D341Med (cell line): ENCODE measurements around the gene SRP54.
"Not testable (repeated sequence)": the region's sequence is repeated elsewhere in the genome, so short reads cannot be mapped to it uniquely, and the experiment has no call there.

Source experiments
- DNase-seq: peaks from one replicate; pipeline ENCODE4 v3.0.0; 2012; ENCODE audit warnings: low spot score

The SRP54 gene

DNA sequence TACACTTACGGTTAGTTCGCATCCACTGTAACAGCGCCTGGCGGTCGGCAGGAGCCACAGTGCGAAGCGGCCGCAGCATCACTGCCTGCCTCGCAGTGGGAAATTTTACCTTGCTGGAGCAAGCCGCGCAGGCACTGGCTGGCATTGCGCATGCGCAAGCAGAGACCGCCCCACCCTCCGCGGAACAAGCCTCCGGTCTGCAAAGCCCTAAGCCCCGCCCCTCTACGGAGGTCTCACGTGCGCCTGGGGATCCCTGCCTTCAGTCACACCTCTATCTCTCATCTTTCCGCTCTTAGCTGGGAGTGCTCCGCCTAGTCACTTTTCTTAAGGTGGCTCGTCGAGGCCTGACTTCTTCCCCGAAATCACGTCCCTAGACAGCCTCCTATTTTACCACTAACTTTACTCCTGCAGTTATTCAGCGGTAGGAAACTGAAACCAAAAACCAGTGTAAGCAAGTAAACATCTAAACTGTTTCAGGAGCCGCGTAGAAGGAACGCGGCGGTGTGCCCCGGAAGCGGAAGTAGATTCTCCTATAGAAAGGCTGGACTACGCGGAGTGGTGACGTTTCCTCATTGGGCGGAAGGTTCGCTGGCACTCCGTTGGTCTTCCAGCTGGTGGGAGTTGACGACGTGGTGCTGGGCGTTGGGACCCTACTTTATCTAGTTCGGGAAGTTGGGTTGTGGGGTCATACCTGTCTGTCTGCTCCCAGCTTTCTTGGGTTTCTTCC, at the start of gene SRP54:
Gene SRP54, plus strand, starts transcription at position 572 of the 727 bp plus-strand sequence. CDS start 13,718 bp downstream, outside the sequence.
- peak; percentile 98 for DNase-seq

GRCh38 chr14:34933301-34933700, 49.5 kb upstream of the SRP54 start:
- no peak for DNase-seq

DNA sequence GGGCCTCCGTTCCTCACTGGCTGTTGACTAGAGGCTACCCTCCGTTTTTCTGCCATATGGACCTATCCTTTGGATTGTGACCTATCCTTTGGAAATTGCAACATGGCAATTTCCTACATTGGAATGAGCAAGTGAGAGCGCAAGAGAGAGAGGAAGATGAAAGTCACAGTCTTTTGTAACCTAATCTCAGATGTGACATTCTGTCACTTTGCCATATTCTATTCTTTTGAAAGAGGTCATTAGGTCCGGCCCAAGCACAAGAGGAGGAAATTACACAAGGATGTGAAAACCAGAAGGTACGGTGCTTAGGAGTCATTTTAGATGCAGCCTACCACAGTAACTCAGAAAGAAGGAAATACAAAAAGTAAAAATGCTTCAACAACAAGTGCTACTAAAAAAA, 47.3 kb upstream of the SRP54 start:
- no peak for DNase-seq

GRCh38 chr14:34937442-34937841, 45.4 kb upstream of the SRP54 start:
- DNase-seq = no peak

- no peak for DNase-seq
Measured at GRCh38 chr14:34937876-34938275, 44.9 kb upstream of the SRP54 start.

GRCh38 chr14:34943506-34943905, 39.3 kb upstream of the SRP54 start:
- DNase-seq = no peak

DNA sequence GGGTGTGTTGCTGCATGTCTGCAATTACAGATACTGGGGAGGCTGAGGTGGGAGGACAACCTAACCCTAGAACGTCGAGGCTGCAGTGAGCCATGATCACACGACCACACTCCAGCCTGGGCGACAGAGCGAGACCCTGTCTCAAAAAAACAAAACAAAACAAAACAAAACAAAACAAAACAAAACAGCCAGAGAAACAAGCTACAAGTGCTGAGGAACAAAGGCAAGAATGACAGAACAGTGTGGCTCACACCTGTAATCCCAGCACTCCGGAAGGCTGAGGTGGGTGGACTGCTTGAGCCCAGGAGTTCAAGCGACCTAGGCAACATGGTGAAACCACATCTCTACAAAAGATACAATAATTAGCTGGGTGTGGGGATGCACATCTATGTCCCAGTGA, 38.0 kb upstream of the SRP54 start:
- DNase-seq = no peak

- DNase-seq = no peak
Measured at GRCh38 chr14:34946699-34947098, 36.1 kb upstream of the SRP54 start.

DNA sequence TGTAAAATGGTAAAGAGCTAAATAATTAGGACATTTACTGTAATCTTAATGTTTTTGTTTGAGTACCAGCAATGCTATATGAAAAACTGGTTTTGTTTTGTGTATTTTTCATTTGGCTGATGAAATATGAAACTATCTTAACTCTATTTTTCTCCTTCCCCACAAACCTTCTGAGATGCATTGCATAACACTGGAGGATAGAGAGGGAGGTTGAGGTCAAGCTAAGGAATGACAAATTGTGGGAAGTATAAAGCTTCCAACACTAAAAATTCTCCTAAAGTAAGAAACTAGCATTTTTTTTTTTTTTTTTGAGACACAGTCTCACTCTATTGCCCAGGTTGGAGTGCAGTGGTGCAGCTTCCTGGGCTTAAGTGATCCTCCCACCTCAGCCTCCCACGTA, 31.5 kb upstream of the SRP54 start:
- DNase-seq = no peak

DNA sequence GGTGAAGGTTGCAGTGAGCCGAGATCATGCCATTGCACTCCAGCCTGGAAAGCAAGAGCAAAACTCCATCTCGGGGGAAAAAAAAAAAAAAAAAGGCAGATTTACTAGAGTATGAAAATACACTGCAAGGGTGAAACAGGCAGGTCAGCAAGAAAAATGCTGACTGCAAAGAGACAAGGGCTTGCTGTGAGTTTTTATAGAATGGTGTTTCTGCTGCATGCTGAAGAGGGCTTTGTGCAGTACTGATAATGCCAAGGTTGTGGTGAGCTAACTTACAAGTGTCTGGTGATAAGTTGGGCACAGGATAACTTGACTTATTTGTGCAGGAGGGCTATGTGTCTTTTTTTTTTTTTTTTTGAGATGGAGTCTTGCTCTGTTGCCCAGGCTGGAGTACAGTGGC, 25.9 kb upstream of the SRP54 start:
- no peak for DNase-seq

DNA sequence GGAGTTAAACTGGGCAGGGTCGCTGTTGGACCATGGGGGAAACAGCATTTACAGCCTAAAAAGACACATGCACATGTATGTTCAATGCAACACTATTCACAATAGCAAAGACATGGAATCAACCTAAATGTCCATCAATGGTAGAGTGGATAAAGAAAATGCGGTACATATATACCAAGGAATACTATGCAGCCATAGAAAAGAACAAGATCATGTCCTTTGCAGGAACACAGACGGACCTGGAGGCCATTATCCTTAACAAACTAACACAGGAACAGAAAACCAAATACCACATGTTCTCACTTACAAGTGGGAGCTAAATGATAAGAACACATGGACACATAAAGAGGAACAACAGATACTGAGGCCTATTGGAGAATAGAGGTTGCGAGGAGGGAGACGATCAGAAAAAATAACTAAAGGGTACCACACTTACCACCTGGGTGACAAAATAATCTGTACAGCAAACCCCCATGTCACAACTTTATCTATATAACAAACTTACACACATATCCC, 25.0 kb upstream of the SRP54 start:
- DNase-seq = no peak

- DNase-seq = not testable (repeated sequence)
Measured at GRCh38 chr14:34962106-34962505, 20.7 kb upstream of the SRP54 start.

- DNase-seq = no peak
Measured at GRCh38 chr14:34964977-34965764, 17.6 kb upstream of the SRP54 start.

GRCh38 chr14:34965912-34966311, 16.9 kb upstream of the SRP54 start:
- DNase-seq = no peak

GRCh38 chr14:34966413-34966812, 16.4 kb upstream of the SRP54 start:
- DNase-seq = no peak

DNA sequence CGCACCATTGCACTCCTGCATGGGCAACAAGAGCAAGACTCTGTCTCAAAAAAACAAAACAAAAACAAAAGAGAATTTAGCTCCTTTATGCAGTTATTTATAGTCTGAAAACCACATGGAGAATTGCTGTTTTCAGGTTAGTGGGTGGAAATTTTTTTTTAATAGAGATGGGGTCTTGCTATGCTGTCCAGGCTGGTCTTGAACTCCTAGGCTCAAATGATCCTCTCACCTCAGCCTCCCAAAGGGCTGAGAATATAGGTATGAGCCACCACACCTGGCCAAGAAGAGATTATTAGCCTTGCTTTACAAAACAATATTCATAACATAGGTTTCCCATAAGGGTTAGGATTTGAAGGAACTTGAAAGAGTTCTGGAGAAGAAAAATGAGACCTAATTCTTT, 12.1 kb upstream of the SRP54 start:
- no peak for DNase-seq

DNA sequence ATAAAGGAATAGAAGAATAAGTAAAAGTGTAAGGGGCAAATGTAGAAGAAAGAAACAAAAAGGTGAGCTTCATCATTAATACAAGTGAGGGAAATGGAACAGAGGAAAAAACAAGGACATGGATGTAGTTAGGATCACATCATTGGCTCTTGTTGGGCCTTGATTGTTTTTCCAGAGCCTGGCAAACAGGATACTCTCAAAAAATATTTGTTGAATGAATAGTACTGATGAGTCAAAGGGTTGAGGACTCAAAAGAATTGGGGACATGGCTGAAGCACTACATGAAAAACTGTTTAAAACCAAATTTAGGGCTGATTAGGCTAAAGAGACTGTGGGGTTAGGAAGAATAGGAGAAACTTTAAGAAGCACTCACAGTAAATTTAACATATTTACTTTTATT, 11.4 kb upstream of the SRP54 start:
- DNase-seq = no peak

DNA sequence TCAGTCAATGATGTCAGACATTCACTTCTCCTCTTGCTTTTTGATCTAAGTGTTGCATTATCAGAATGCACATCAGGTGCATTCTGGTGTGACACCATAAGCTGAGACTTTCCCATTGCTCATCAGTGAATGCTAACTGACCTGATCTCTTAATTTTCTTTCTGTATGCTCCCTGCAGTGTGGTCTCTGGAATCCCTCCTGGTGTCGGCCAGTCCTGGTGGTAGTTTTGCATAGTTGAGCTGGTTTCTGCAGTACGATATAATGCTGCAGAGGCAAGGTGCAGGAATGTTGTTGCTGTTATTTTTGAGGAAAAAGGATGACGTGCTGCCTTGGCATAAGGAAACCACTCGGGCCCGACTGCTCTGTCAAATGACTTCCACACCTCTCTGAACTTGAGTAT, 11.0 kb upstream of the SRP54 start:
- DNase-seq = no peak

- no peak for DNase-seq
Measured at GRCh38 chr14:34978444-34978843, 4.3 kb upstream of the SRP54 start.

GRCh38 chr14:34980337-34980900, 2.4 kb upstream of the SRP54 start:
- DNase-seq = no peak

DNA sequence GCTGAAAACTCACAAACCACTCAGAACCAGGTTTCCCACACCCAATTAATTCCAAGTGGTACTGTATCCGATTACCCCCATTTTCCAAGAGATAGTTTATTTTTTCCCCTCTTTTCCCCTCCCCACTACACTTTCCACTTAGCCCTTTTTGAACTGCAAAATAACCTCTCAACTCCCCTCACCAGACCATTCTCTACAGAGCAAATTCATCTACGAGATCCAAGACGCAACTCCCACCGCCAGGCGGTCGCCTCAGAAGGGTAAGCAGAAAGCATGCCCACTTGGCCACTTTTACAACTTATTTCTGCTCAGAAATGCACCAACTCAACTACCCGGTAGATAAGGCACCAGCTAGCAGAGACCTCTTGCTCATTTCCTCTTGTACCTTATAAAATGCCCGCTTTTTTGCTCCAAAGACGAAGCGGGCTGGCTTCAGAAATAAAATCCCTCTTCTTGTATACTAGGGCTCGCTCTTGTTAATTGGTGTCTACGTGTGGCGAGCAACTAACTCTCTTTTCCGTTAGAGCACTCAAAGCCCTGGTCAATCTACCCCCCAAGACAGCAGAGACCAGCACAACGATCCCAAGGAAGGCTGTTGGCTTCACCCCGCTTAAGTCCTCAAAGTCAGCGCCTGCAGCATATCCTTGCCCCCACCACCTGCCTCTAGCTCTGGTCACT, 910 bp upstream of the SRP54 start:
- peak; percentile 36 for DNase-seq

- peak; percentile 71 for DNase-seq
Measured at GRCh38 chr14:34983148-34983760, 462 bp downstream of the SRP54 start.
